SK-N-SH (cell line): ENCODE results near the gene FMNL2. TPM values are rescaled to one million over a fixed set of nuclear protein-coding genes. Genes with fewer than 3 reads are reported as not detected.

ENCODE experiments used
- CTCF ChIA-PET: fragments of 300-600, 350-600 bp; formaldehyde crosslinking; extraction: SDS; loops from one replicate; lab custom pipeline; 2021; lab: Yijun Ruan, JAX
- POLR2A ChIA-PET: fragments of 350-600 bp; sonication (Branson Sonifier 250); formaldehyde crosslinking; extraction: SDS; loops from one replicate; lab custom pipeline; 2020; ENCODE audit warnings: antibody characterized with exemption, inconsistent platforms; lab: Yijun Ruan, JAX
- DNase-seq: peaks from one replicate; pipeline ENCODE4 v3.0.0; 2012
- H2AFZ ChIP-seq: fragments of 200-600 bp; sonication (generic); 2 replicates; pipeline ENCODE4 v1.8.1; 2016; ENCODE audit warnings: antibody characterized with exemption, mild to moderate bottlenecking, low read depth
- H3F3A ChIP-seq: fragments of 200-600 bp; sonication (generic); replicated peaks from 2 replicates; pipeline ENCODE3; 2016; ENCODE audit warnings: antibody characterized with exemption, mild to moderate bottlenecking; ENCODE audit not compliant: insufficient read depth
- H3K27ac ChIP-seq, 2 experiments: fragments of 200-500 bp in 1 of 2; fragments of 200-600 bp in 1 of 2; sonication (Bioruptor generic) in 1 of 2; sonication (generic), shearing (Covaris generic) in 1 of 2; 2 replicates each; pipeline versions ENCODE4 v1.5.1 to v1.6.1; 2014 to 2016; ENCODE audit warnings: low read depth in 2 of 2, inconsistent platforms in 1 of 2, low read length in 1 of 2, mild to moderate bottlenecking in 1 of 2, mixed read lengths in 1 of 2
- H3K27me3 ChIP-seq: fragments of 200-600 bp; sonication (generic), shearing (Covaris generic); 2 replicates; pipeline ENCODE4 v1.6.1; 2016; ENCODE audit warnings: mixed run types; ENCODE audit not compliant: insufficient read depth
- H3K36me3 ChIP-seq, 2 experiments: fragments of 200-500 bp in 1 of 2; fragments of 200-600 bp in 1 of 2; sonication (Bioruptor generic) in 1 of 2; sonication (generic) in 1 of 2; replicated peaks in 1 of 2; 2 replicates each; pipeline versions ENCODE3 to v1.5.1; 2014 to 2016; ENCODE audit warnings: low read length in 1 of 2, mild to moderate bottlenecking in 1 of 2; ENCODE audit not compliant: insufficient read depth in 2 of 2, control insufficient read depth in 1 of 2
- H3K4me1 ChIP-seq, 2 experiments: fragments of 200-500 bp in 1 of 2; fragments of 200-600 bp in 1 of 2; sonication (Bioruptor generic) in 1 of 2; sonication (generic), shearing (Covaris generic) in 1 of 2; 2 replicates each; pipeline versions ENCODE4 v1.5.1 to v1.6.1; 2014 to 2016; ENCODE audit warnings: low read depth in 1 of 2, low read length in 1 of 2, mixed run types in 1 of 2; ENCODE audit not compliant: insufficient read depth in 2 of 2, control insufficient read depth in 1 of 2
- H3K4me2 ChIP-seq: fragments of 200-600 bp; sonication (generic), shearing (Covaris generic); 2 replicates; pipeline ENCODE4 v1.6.1; 2017; ENCODE audit warnings: mixed run types
- H3K4me3 ChIP-seq, 2 experiments: fragments of 200-500 bp in 1 of 2; fragments of 200-600 bp in 1 of 2; sonication (Bioruptor generic) in 1 of 2; sonication (generic), shearing (Covaris generic) in 1 of 2; 2 replicates each; pipeline versions ENCODE4 v1.5.1 to v1.8.1; 2014 to 2016; ENCODE audit warnings: low read depth in 2 of 2, inconsistent platforms in 1 of 2, low read length in 1 of 2, mild to moderate bottlenecking in 1 of 2, mixed read lengths in 1 of 2, moderate library complexity in 1 of 2
- H3K79me2 ChIP-seq: fragments of 200-600 bp; sonication (generic); 2 replicates; pipeline ENCODE4 v1.8.1; 2017; ENCODE audit warnings: mild to moderate bottlenecking; ENCODE audit not compliant: insufficient read depth
- H3K9ac ChIP-seq: fragments of 200-600 bp; sonication (generic); 2 replicates; pipeline ENCODE4 v1.6.1; 2017; ENCODE audit warnings: mixed run types
- H3K9me2 ChIP-seq: fragments of 200-600 bp; sonication (generic); 2 replicates; pipeline ENCODE4 v1.6.1; 2017; ENCODE audit warnings: mixed run types
- H3K9me3 ChIP-seq: fragments of 200-600 bp; sonication (generic); 2 replicates; pipeline ENCODE4 v1.6.1; 2017; ENCODE audit warnings: mixed run types, mild to moderate bottlenecking, moderate library complexity
- H4K20me1 ChIP-seq: fragments of 200-600 bp; sonication (generic); 2 replicates; pipeline ENCODE4 v1.6.1; 2017; ENCODE audit warnings: mild to moderate bottlenecking, mixed run types; ENCODE audit not compliant: insufficient read depth
- CTCF ChIP-seq: fragments of 200-600 bp; sonication (generic); IDR thresholded peaks from 2 replicates; pipeline ENCODE4 v1.6.1; 2017; ENCODE audit warnings: antibody characterized with exemption, mild to moderate bottlenecking, moderate library complexity
- ELF1 ChIP-seq: IDR thresholded peaks from 2 replicates; pipeline ENCODE4 v1.4.0; 2012
- EZH2phosphoT487 ChIP-seq: fragments of 200-600 bp; sonication (generic); IDR thresholded peaks from 2 replicates; pipeline ENCODE4 v1.6.1; 2017; ENCODE audit warnings: low read depth, mixed run types, mild to moderate bottlenecking, antibody characterized with exemption, moderate library complexity, borderline replicate concordance
- FOSL2 ChIP-seq: IDR thresholded peaks from 2 replicates; pipeline ENCODE4 v1.4.0; 2012; ENCODE audit warnings: low read depth, mild to moderate bottlenecking, moderate library complexity, borderline replicate concordance
- FOXM1 ChIP-seq: IDR thresholded peaks from 2 replicates; pipeline ENCODE4 v1.4.0; 2012; ENCODE audit warnings: low read depth, mild to moderate bottlenecking
- JUND ChIP-seq: IDR thresholded peaks from 2 replicates; pipeline ENCODE4 v1.4.0; 2012
- MAX ChIP-seq: IDR thresholded peaks from 2 replicates; pipeline ENCODE4 v1.4.0; 2012; ENCODE audit warnings: low read depth
- MEF2A ChIP-seq: IDR thresholded peaks from 2 replicates; pipeline ENCODE4 v1.4.0; 2012; ENCODE audit warnings: low read depth, borderline replicate concordance
- MXI1 ChIP-seq: IDR thresholded peaks from 2 replicates; pipeline ENCODE4 v1.6.1; 2012; ENCODE audit warnings: mild to moderate bottlenecking, low read depth, low read length, improper control_type of control experiment
- NFIC ChIP-seq: IDR thresholded peaks from 2 replicates; pipeline ENCODE4 v1.4.0; 2012; ENCODE audit warnings: borderline replicate concordance
- NRF1 ChIP-seq: IDR thresholded peaks from 2 replicates; pipeline ENCODE4 v1.6.1; 2012; ENCODE audit warnings: low read depth, mild to moderate bottlenecking, low read length
- POLR2AphosphoS5 ChIP-seq: IDR thresholded peaks from 2 replicates; pipeline ENCODE4 v1.6.1; 2012; ENCODE audit warnings: low read depth, low read length
- RAD21 ChIP-seq: IDR thresholded peaks from 2 replicates; pipeline ENCODE4 v1.6.1; 2012; ENCODE audit warnings: mild to moderate bottlenecking, low read length
- RCOR1 ChIP-seq: fragments of 150-350 bp; IDR thresholded peaks from 2 replicates; pipeline ENCODE4 v1.6.1; 2017; ENCODE audit warnings: antibody characterized with exemption, low read length
- RFX5 ChIP-seq: IDR thresholded peaks from 2 replicates; pipeline ENCODE4 v1.6.1; 2012; ENCODE audit warnings: mild to moderate bottlenecking, improper control_type of control experiment, low read length
- RXRA ChIP-seq: IDR thresholded peaks from 2 replicates; pipeline ENCODE4 v1.4.0; 2012; ENCODE audit warnings: low read depth, mild to moderate bottlenecking, borderline replicate concordance
- SIN3A ChIP-seq: IDR thresholded peaks from 2 replicates; pipeline ENCODE4 v1.6.1; 2012; ENCODE audit warnings: low read depth, mild to moderate bottlenecking, low read length, moderate library complexity, borderline replicate concordance
- USF1 ChIP-seq: IDR thresholded peaks from 2 replicates; pipeline ENCODE4 v1.4.0; 2012; ENCODE audit warnings: low read depth, borderline replicate concordance
- USF2 ChIP-seq: fragments of 150-350 bp; IDR thresholded peaks from 2 replicates; pipeline ENCODE4 v1.6.1; 2017; ENCODE audit warnings: antibody characterized with exemption, low read length, low read depth, borderline replicate concordance
- YY1 ChIP-seq: IDR thresholded peaks from 2 replicates; pipeline ENCODE4 v1.4.0; 2012; ENCODE audit warnings: low read depth, mild to moderate bottlenecking
- WGBS: methylation state at CpG from one replicate; pipeline ENCODE4 v1.1.6; 2017; ENCODE audit warnings: low lambda C conversion rate; 5-methylcytosine and 5-hydroxymethylcytosine counted together
- polyA plus RNA-seq, 3 experiments: library from polyadenylated mRNA; depleted of rRNA; stranded (reverse); fragments of >200 nt; gene quantifications; 2 replicates each; pipeline ENCODE4 v1.2.3, GENCODE V29; 2012

FMNL2 gene
- polyA plus RNA-seq, 1 of the 3 experiments (the other 2 are of a cell fraction), result 14.5 TPM

GRCh38 chr2:152391318-152391717 lies 56.3 kb downstream of the FMNL2 start:
- Histone ChIP-seq H3K27me3 (no peaks in the 10 kb centered on the region), H3F3A (peaks cover 7% of the 10 kb centered on the region), H3K9me2 (no peaks in the 10 kb centered on the region), H4K20me1 (no peaks in the 10 kb centered on the region; the same call in 1 of the 2 replicates), H3K4me3 (no peak overlapping the region), H3K9ac (no peak overlapping the region), H2AFZ (no peak overlapping the region), H3K36me3 (no peaks in the 10 kb centered on the region), H3K27ac (no peak overlapping the region), H3K4me1 (peaks cover 12 to 13% of the 10 kb centered on the region in 2 experiments; a peak in 3 of 4 replicates)
- CTCF ChIA-PET, result interaction anchor here (0.5 kb wide), 1 partner anchor 164 kb away, joined by 3 read pairs; no protein-coding TSS in a partner anchor
- DNase-seq, result no peak
- WGBS, result 98% methylated on average over 2 of the region's 2 CpGs
- TF ChIP-seq JUND (no peak), RXRA (no peak), MXI1 (no peak), RFX5 (no peak), ELF1 (no peak), USF2 (no peak), MEF2A (no peak), NRF1 (no peak), FOXM1 (no peak), FOSL2 (no peak), POLR2AphosphoS5 (no peak), USF1 (no peak), YY1 (no peak), EZH2phosphoT487 (no peak), RAD21 (no peak), SIN3A (no peak), CTCF (no peak), NFIC (no peak), MAX (no peak), RCOR1 (no peak)
- TF ChIP-seq, all 33 proteins: peak for 0
- Histone ChIP-seq H3K79me2 (peaks cover 9% of the 10 kb centered on the region; the same call in 1 of the 2 replicates), H3K9me3 (no peaks in the 10 kb centered on the region), H3K4me2 (no peak overlapping the region)
- POLR2A ChIA-PET, result no interaction called here
